SW480 (cell line): ENCODE data around the gene CETP.

Experiments
- DNase-seq: peaks from one replicate; pipeline ENCODE4 v3.0.0-alpha.2; 2016; ENCODE audit warnings: low spot score

Gene CETP, protein sequence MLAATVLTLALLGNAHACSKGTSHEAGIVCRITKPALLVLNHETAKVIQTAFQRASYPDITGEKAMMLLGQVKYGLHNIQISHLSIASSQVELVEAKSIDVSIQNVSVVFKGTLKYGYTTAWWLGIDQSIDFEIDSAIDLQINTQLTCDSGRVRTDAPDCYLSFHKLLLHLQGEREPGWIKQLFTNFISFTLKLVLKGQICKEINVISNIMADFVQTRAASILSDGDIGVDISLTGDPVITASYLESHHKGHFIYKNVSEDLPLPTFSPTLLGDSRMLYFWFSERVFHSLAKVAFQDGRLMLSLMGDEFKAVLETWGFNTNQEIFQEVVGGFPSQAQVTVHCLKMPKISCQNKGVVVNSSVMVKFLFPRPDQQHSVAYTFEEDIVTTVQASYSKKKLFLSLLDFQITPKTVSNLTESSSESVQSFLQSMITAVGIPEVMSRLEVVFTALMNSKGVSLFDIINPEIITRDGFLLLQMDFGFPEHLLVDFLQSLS

DNA sequence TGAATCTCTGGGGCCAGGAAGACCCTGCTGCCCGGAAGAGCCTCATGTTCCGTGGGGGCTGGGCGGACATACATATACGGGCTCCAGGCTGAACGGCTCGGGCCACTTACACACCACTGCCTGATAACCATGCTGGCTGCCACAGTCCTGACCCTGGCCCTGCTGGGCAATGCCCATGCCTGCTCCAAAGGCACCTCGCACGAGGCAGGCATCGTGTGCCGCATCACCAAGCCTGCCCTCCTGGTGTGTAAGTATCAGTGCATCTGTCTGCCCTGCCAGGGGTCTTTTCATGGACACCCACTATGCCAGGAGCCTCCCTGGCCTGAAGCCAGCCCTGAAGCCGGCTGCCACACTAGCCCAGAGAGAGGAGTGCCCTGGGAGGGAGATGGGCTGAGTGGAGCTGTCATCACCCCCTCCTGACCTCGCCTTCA lies at the start of gene CETP:
Gene CETP, plus strand, starts transcription at position 100 of the 431 bp plus-strand sequence. Its CDS starts 30 bp downstream, at position 130.
- no peak for DNase-seq

GRCh38 chr16:56912746-56913708 lies 48.7 kb upstream of the CETP start:
- peak; percentile 16 for DNase-seq

DNA sequence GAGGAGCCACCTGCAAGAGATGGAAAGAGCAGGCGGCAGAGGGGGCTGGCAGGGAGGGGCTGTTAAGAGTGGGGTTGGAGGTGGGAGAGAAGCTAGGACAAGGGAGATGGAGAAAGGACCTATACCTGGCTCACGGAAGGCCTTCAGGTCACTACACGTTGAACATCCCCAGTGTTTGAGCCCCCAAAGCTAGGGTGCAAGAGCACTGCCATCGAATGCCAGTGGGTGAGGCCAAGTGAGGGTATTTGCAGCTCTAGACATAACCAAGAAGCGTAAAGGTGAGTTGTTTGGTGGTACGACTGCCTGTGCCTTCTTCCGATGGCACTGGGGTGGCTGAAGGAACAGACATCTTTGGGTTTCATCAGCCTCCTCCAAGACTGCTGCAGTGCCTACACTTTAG lies 46.9 kb upstream of the CETP start:
- no peak for DNase-seq

DNA sequence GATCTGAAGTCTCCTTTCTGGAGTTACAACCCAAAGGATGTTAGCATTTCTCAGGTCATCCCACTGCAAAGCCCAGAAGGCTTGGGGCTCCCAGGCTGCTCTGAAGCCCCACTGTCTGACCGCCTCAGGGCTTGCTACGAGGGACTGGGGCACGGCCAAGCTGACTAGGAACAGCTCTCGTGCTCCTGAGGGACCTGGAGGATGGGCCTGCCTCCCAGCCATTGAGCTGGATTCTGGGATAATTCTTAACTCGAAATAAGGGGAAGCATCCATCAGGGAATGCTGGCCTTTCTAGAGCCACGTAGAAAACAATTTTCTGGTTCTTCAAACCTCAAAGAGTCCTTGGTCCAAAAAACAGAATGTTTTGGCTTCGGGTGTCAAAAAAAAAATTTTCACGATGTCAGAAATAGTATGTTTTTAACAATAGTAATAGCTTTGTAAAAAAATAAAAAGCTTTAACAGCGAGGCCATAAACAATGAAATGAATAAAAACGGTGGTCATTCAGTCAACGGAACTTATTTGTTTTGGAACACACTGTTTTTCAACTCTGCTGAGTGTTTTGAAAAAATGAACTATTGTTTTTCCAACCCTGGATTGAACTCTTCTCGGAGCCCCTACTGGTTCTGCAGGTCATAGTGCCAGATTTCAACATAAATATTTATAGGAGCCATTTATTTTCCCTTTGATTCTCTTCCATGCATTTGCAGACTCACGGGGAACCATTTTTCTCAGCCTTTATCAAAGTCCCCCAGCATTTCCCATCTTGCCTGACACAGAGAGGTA lies 46.2 kb upstream of the CETP start:
- DNase-seq: no peak

DNA sequence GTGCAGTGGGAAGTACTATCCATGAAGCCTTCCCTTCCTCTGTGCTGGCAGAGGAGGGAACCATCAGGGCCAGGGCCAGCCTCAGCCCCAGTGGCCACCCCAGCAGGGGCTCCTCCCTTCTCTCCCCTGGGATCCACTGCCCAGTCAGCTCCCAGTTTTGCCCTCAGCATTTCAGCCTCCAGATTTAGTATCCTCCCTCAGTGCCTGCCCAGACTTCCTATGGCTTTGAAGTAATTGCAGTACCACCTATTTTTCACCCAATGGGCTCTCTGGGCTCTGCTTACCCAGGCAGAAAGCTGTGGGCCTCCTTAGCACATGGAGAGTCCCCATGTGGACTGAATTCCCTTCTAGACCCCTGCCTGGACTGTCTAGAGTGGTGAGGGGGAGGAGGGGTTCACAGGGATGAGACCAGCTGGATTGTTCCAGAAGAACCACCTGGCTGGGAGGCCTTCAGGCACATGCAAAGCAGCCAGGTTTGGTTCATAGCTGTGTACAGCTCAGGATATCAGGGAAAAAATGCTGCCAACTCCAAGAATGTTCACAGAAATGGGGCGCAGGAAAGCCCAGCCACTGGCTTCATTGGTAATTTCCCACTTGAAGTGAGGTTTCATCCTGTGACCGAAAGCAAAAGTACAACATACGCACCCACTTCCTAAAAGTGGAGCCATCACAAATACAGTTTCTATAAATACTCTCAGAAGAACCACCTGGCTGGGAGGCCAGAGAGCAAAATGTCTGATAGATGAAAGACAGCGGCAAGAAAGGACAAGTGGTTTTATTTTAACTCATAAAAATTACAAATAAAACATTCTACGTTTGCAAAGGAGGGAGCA lies 45.0 kb upstream of the CETP start:
- no peak for DNase-seq

DNA sequence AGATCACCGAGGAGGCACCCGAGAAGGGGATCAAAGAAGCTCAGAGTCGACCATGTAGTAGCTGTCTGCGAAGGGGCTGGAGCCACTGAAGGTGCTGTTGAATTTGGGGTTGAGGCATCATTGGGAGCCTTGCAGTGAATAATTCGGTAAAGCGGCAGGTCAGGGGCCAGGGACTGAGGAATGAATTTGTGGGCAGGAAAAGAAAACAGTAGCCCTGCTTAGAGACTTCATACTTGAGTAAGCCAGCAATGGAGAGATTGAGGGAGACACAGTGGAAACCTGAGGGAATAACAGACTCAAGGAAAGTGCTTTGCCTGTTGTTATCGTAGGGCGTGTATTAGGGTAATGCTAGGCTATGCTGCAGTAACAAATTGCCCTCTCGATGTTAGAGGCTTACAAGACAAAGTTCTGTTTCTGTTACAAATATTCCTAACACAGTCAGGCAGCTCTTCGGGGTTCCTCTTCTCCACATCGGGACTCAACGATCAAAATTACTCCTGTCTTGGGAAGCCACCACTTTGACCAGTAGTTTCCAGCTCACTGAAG lies 43.2 kb upstream of the CETP start:
- no peak for DNase-seq

DNA sequence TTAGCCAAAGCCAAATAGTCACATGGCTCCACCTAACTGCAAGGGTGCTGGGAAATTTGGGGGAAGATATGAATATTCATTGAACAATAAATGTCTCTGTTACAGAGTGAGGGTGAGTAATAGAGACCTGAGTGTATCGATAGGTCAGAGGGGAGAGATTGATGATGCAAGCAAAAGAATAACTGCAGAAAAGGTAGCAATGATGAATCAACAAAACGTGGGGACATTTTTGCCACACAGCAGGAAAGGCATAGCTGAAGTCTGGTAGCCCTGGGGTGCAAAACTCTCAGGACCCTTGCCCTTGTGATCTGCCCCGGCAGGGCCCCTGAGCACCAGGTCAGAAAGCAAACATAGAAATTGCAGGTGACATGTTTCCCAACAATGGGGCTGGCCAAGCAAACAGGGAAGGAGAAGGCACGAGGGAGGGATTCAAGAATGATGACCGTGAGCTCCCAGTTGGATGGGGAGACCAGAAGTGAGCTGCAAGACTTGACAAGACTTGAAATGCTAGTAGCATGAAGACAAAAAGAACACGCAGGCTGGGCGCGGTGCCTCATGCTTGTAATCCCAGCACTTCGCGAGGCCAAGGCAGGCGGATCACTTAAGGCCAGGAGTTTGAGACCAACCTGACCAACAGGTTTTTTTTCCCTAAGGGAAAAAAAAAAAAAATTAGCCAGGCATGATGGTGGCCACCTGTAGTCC lies 42.5 kb upstream of the CETP start:
- no peak for DNase-seq

GRCh38 chr16:56921571-56921970 lies 40.2 kb upstream of the CETP start:
- no peak for DNase-seq

DNA sequence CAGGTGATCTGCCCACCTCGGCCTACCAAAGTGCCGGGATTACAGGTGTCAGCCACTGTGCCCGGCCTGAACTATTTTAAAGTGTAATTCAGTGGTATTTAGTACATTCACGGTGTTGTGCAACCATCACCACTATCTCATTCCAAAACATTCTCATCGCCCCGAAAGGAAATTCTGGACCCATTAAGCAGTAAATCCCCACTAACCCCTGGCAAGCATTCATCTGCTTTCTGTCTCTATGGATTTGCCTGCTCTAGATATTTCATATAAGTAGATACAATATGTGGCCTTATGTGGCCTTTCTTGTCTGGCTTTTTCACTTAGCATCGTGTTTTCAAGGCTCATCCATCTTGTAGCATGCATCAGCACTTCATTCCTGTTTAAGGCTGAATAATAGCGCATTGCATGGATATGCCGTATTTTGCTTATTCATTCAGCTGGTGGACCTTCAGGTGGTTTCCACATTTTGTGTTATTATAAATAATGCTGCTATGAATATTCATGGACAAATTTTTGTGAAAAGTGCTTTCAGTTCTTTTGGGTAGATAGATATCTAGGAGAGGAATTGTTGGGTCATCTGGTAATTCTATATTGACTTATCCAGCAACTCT lies 38.2 kb upstream of the CETP start:
- DNase-seq: no peak

GRCh38 chr16:56927471-56927870 lies 34.3 kb upstream of the CETP start:
- no peak for DNase-seq

- DNase-seq: no peak
Measured at GRCh38 chr16:56929639-56930038, 32.1 kb upstream of the CETP start.

- DNase-seq: no peak
Measured at GRCh38 chr16:56930486-56931270, 31.1 kb upstream of the CETP start.

DNA sequence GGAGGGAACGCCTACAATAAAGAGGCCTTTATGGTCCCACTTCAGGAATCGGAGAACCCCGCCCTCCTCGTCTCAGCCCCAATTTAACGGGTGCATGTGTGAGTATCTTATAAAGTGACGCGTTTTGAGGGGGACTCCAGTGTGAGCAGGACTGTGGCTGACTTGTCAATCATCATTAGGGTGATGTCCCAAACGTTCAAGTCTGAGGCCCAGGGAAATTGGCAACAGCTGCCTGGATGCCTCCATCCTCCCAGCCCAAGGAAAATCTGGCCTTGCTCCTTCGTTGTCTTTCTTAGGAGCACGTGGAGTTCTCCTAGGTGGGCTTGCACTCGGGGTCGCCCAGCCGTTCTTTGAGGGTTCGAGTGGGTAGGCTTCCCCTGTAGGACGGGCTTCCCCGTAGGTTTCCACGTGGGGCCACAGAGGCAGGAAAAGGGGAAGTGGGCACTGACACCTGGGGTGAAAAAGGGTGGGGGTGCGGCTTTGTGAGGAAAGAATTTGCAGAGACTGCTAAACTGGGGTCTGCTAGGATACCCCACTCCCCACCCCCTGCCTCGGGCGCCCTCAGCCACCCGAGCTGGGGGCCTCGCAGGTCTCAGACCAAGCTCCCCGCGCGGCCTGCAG lies 30.4 kb upstream of the CETP start:
- peak; percentile 56 for DNase-seq

GRCh38 chr16:56931892-56932720 lies 29.6 kb upstream of the CETP start, which contains the start of gene HERPUD1:
TSS of gene HERPUD1 (plus strand) at chr16:56932142. CDS start at chr16:56932245, 103 bp downstream.
- peak; percentile 97 for DNase-seq

DNA sequence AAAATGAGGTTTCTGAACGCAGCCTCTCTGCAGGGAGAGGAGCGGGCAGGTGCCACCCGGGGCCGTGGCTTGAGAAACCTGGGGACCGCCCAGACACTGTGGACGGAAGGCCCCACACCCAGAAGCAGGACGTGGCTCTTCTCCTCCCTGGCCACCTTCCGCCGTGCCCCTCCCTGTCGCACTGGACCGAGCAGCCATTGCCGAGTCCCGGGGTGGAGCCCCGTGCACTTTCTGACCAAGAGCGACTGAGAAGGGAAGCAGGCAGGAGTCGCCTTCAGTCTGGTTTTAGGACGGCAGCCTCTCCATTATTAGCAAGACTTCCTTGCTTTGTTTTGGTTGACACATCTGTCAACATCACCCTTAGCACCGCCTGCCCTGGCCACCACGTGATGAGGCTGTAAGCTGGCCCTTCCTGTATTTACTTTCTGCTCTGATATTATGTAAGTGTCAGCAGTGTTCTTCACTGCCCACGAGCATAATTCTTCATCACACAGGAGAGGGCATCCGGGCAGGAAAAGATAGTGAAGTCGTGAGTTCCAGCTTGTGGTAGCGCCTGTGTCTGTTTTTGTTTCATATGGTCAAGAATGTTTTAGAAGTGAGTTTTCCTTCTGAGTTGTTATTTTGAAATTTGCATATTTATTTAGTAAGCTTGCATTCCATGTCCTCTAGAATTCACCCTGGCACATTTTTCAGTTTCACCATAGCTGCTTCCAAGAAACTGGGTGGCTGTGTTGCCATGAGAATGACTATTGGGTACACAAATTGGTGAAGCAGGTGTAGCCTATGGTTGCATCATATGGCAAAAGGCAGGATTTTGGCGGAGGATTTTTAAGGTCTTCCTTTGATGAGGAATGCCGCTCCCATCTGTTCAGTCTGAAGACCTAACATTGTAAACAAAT lies 28.8 kb upstream of the CETP start:
- DNase-seq: peak; percentile 79
